Adipose tissue (tissue), 3 donors: ENCODE data around the gene FOXL3. TPM values are rescaled to one million over a fixed set of nuclear protein-coding genes. Genes with fewer than 3 reads are reported as not detected.

Source experiments
- H3K27ac ChIP-seq: one replicate; pipeline ENCODE4 v1.5.1; 2013; ENCODE audit warnings: low read depth, low read length
- WGBS, 3 donors: extraction: QIAGEN DNeasy Blood & Tissue Kit; methylation state at CpG; one replicate each; pipeline ENCODE4 v1.1.7; 2013; 5-methylcytosine and 5-hydroxymethylcytosine counted together
- polyA plus RNA-seq, 3 donors: library from polyadenylated mRNA; stranded (reverse); fragments of 200-250 nt; gene quantifications; one replicate each; pipeline ENCODE4 v1.2.3, GENCODE V29; 2013
- donor health status: healthy with polysubstance abuse.
- donor health status: Bipolar disorder and iron deficiency.
- donor health status: healthy.

Gene FOXL3
- polyA plus RNA-seq, 3 donors = not detected

DNA sequence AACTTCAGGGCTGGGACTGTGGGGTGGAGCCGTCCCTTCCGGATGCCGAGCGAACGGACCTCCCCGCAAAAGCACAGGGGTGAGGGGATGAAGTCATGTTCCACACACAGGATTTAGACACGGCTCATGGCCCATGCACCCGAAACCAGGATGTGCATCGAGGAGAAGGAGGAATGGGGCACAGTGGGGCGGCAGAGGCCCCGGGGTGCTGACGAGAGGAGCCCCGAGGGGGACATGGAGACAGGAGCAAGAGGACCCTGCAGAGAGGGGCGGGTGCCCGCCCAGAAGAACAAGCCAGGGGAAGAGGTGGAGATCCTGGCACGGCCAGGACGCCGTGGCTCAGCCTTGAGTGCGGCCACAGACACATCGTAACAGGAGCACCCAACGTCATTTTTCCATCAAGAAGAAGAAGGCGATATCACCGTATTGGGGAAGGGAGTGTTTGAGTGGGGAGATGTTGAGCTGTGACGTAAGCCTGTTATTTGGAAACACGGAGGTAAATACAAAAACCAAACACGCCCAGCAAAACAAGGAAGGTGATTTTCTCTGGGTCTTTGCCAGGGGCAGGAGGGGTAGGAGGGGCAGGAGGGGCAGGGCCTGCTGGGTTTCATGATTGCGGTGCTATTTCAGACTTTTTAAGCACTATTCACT lies 25.3 kb upstream of the FOXL3 start:
- WGBS, 3 donors = 59 to 78% (median 69%) methylated on average over 27 of the region's 27 CpGs
- no peak overlapping the region for H3K27ac ChIP-seq

DNA sequence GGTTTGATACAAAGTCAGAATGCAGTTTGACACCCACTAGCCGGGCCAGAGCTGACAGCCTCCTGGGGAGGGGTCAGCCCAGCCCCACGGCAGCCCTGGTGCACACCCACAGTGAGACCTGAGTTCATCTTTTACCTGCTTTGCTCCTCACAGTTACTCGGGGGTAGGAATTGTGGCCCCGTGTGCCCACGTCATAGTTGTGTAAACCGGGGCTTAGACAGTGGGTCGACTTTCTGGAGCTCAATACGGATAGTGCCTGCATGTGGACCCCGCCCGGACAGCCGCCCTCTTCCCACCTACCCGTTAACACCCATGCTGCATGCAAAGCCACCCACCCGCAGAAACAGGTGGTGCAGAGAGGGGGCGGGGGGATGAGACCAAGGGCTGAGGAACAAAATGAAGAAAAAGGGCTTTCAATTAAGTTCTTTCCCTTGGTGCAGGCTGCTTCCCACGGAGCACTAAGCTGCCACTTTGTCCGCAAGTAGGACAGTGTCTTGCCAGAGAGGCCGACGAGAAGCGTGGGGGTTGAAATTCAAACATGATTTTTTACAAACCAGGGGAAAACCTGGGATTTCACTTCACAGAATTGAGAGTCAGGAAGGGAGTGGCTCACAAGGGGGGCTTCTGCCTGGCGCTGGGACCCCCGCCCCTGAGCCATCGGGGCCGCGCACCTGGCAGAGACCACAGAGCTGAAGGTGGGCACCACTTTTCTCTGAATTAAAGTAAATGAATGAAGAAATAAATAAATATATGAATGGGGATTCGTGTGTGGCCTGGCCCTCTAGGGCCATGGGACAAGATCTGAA lies 24.6 kb upstream of the FOXL3 start:
- WGBS, 3 donors = 57 to 75% (median 71%) methylated on average over 25 of the region's 25 CpGs
- H3K27ac ChIP-seq = no peak overlapping the region

DNA sequence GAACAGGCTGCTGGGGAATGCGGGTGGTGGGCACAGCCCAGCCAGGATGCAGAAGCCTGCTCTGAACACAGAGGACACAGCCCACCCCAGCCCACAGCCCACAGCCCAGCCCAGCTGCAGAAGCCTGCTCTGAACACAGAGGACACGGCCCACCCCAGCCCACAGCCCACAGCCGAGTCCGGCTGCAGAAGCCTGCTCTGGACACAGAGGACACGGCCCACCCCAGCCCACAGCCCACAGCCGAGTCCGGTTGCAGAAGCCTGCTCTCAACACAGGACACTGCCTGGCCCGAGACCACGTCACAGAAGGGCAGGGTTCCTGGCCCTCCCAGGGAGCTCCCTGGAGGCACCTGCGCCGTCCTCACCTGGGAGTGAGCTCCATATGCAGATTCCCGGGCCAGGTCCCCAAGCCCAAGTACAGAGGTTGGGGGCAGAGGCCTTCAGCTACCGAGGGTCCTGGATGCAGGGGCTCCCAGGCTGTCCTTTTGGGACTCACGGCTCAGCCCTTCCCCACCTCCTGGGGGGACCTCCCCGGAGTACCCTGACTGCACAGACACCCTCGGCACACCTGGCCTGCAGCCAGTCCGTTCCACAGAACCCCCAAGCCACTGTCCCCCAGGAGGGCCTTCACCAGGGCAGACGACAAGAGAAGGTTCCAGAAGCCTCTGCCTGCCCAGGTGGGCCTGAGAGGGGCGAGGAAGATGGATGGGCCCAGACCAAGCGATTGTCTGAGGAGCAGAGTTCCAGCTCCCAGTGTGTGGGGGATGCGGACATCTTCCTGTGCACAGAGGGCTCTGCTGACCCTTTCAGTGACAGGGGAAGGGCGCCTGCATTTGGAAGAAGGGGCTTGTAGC lies 23.7 kb upstream of the FOXL3 start:
- no peak overlapping the region for H3K27ac ChIP-seq
- 71 to 77% (median 75%) methylated on average over 19 to 22 of the region's 22 CpGs for WGBS, 3 donors

DNA sequence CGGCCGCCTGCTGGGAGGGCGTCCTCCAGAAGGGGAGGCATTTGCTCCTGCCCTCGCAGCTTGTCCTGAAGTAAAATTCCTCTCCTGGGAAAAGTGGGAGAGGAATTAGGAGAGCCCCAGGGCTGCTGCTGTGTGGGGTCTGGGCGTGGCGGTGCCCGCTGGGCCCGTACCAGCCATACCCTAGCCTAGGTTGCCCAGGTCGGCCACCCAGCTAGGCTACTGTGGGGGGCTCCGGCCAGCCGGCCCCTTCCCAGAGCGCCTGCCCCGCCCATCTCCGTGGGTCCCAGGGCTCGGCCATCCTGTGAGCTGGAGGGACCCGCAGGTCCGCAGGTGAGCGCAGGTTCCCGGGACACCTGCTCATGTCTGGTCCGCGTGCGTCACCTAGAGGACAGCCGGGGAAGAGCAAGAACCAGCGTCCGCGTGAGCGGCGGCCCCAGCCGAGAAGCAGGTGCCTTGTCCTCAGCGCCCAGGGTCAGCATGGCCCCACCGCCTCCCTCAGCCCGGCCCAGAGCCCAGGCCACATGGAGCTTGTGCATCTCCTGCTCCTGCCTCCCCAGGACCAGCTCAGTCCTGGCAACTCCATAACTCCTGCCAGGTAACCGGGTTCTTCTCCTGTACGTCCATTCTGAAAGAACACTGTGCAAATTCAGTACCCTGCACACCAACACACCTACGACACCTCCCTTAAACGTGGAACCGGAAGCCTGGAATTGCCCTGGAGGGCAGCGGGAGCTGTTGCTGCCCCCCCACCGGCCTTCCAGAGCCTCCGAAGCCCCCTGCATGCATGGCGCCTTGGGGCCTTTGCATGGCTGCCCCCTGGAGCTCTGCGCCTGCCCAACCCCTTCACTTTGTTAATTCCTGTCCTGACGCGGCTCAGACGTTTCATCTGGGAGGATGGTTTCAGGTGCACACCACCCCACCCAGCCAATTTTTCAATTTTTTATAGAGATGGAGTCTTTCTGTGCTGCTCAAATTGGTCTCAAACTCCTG lies 22.8 kb upstream of the FOXL3 start:
- 71 to 83% (median 75%) methylated on average over 40 to 45 of the region's 45 CpGs for WGBS, 3 donors
- H3K27ac ChIP-seq = no peak overlapping the region

DNA sequence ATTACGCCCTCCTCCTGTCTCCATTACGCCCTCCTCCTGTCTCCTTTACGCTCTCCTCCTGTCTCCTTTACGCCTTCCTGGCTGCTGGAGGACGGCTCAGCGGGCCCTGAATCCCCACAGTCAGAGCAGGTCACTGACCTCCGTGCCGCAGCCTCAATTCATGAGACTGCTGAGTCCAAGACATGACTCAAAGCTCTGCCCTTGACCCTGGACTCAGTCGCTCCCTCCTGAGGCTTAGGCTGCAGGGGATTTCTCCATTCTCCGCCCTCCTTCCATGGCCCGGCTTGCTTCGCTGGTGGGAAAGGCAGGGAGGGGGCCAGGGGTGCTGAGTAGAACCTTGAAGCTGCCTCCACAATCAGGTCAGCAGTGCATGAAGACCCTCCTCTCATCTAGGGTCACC lies 21.0 kb upstream of the FOXL3 start:
- no peak overlapping the region for H3K27ac ChIP-seq
- 66 to 80% (median 80%) methylated on average over 12 of the region's 12 CpGs for WGBS, 3 donors

DNA sequence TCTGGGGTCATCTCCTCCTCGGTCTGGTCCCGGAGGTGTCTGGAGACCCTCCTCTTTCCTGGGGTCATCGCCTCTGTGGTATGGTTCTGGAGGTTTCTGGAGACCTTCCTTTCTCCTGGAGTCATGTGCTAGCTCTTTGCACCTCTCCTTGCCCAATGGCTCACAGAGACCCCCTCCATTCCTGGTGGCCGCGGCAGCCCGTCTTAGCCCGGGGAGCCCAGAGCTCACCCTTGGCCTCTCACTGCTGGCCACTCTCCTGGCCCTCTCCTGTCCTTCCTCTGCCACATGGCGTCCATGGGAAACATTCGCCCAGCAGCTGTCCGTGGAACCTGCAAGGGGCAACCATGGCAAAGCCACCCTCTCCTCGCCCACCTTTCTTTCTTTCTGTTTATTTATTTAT lies 20.2 kb upstream of the FOXL3 start:
- 81 to 83% (median 82%) methylated on average over 11 of the region's 11 CpGs for WGBS, 3 donors
- H3K27ac ChIP-seq = no peak overlapping the region

DNA sequence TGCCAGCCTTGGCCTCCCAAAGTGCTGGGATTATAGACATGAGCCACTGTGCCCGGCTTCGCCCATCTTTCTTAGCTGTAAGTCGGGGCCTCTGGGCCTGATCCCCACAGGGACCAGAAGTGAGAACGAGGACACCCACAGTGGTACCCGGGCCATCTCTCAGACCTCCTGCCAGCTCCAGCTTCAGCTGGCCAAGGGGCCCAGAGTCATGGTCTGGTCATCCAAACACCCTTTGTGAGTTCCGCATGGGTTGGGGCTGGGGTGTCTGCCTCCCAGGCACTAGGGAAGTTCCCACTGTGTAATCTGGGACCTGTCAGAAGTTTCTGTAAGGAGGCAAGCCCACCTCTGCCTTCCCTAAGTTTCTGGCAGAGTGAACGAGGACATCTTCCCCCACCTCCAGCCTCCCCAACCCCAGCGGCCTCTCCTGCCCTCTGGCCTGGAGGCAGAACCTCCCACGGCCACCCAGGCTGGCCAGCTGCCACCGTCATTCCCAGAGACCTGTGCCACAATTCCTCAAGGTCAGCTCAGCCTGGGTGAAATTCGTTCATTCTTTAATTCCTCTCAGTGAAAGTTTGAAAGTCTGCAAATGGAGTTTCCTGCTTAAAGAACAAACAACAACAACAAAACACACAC lies 19.5 kb upstream of the FOXL3 start:
- WGBS, 3 donors = 63 to 78% (median 71%) methylated on average over 11 of the region's 11 CpGs
- H3K27ac ChIP-seq = no peak overlapping the region

DNA sequence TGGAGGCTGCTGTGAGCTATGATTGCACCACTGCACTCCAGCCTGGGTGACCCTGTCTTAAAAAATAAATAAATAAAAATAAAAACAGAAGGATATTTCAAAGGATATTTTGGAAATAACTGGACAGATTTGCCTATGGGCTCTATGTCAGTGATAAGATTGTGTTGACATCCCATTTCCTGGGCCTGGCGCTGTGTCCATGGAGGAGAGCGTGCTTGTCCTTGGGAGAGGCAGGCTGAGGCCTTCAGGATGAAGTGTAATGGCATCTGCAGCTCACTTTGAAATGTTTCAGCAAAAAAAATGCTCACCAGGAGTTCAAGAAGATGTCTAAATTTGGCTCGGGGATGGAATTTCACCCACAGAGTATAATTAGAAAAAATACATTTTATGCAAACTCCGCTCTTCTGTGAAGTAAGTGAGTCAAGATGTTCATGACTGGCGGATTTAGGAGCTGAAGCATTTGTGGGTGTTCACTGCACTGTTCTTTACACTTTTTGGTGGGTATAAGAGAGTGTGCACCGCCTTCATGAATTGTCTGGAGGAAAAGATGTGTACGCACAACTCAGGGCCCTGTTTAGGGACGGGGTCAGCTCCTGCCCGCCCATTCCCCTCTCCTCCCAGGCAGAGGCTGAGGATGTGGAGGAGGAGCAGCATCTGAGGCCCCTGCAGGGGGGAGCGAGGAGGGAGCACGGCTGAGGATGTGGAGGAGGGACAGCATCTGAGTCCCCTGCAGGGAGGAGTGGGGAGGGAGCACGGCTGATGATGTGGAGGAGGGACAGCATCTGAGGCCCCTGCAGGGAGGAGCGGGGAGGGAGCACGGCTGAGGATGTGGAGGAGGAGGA lies 18.5 kb upstream of the FOXL3 start:
- no peak overlapping the region for H3K27ac ChIP-seq
- WGBS, 3 donors = 85 to 89% (median 88%) methylated on average over 14 of the region's 14 CpGs

DNA sequence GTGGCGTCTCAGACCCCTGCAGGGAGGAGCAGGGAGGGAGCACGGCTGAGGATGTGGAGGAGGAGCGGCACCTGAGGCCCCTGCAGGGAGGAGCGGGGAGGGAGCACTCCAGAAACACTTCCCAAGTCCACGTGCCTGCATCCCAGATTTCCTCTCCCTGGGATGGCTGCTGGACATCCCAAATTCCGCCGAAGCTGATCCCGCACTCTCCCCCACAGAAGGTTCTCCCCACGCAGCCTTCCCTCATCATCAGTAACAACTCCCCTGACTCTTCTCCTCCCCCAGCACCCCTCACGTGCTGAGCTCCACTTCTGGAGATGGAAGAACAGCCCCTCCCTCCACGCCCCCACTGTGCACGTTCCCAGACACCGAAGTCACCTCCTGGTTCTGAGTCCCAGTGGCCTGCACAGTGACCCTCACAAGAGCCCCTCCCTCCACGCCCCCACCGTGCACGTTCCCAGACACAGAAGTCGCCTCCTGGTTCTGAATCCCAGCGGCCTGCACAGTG lies 17.8 kb upstream of the FOXL3 start:
- 82 to 90% (median 82%) methylated on average over 18 of the region's 18 CpGs for WGBS, 3 donors

DNA sequence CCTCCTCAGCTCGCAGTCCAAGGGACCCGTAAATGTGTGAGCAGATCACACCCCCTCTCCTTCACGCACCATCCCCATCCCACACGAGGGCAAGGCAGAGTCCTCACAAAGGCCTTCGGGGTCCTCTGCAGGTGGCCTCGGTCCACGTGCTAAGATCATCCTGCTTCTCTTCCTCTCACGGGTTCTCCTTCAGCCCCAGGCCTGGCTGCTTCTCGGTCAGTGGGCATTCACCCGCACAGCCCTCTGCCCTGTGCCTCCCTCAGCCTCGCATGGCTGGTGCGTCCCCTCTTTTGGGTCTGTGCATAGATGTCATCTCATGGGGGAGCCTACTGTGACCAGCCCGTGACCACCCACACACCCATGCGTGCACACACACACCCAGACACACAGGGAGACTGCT lies 17.3 kb upstream of the FOXL3 start:
- no peak overlapping the region for H3K27ac ChIP-seq
- whole genome bisulfite sequencing, 3 donors = 83 to 85% (median 85%) methylated on average over 14 of the region's 14 CpGs

More for the DNA sequence above, 17.8 kb upstream of the FOXL3 start:
- no peak overlapping the region for H3K27ac ChIP-seq

DNA sequence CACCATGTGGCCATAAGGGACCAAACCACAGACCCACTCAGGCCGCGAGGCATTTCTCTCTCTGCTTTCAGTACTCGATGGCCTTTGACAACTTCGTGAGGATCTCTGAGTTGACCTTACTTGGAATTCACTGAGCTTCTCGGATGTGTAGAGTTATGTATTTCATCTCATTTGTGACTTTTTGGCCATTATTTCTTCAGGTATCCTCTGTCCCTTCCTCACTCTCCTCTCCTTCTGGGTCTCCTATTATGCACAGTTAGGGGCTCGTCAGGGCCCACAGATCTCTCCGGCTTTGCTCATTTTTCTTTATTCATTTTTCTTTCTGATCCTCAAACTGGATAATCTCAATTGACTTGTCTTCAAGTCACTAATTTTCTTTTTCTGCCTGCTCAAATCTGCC lies 16.6 kb upstream of the FOXL3 start:
- 81 to 96% (median 94%) methylated on average over 7 of the region's 7 CpGs for WGBS, 3 donors

DNA sequence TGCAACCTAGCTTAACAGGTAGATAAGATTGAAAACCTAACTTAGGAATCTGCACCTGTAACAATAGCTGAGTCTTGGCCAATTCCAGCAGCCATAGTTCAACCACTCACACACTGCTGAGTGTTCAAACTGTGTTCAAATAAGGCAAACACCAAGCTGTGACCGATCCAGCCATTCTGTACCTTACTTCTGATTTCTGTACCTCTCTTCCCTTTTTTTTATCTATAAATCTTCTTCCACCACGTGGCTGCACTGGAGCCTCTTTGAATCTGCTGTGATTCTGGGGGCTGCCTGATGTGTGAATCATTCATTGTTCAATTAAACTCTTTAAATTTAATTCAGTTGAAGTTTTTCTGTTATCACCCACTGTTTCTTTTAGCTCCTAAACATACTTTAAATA lies 15.7 kb upstream of the FOXL3 start:
- H3K27ac ChIP-seq = no peak overlapping the region
- WGBS, 3 donors = 29 to 46% (median 40%) methylated on average over 2 of the region's 2 CpGs

More for the DNA sequence above, 16.6 kb upstream of the FOXL3 start:
- no peak overlapping the region for H3K27ac ChIP-seq

DNA sequence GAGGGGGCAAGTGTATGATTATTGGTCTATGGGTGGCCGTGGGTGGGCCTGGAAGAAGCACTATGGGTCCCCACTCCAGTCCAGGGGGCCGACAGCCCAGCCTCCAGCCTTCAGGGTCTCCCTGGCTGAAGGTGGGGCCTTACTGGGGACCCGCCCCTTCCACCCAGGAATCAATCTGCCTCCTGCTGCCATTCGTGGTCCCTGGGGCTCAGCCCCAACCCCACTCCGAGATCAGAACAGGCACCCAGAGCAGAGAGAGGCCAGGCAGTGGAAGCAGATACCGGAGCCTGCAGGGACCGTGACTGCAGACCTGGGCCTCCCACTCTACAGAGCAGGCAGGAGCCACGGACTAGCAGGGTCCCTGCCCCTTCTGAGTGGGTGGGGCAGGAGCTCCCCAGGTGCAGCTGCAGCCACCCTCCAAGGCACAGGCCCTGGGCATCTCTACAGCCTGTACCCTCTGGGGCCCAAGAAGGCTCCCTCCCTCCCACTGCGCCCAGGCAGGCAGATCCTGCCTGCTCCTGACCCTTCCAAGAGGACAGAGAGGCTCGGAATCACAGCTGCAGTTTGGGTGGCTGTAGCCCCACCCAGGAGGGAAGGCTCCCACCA lies 13.6 kb upstream of the FOXL3 start:
- WGBS, 3 donors = 77 to 81% (median 79%) methylated on average over 10 of the region's 10 CpGs
- no peak overlapping the region for H3K27ac ChIP-seq

DNA sequence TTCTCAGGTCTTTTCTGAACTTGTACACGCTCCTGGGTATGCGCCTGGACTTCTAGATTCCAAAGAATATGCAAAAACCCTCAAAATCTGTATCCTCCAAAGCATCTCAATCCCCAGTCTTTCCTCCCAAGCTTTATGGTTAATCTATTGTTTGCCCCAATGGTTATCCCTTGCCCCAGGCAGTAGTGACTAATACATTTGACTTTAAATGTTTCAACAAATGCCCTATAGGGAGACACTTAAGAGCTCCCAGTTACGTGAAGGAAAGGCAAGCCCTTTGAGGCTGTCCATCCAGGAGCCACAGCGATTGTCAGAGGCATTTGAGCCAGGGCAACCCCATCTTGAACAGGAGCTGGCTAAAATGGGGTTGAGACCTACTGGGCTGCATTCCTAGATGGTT lies 12.7 kb upstream of the FOXL3 start:
- 92 to 97% (median 93%) methylated on average over 4 of the region's 4 CpGs for WGBS, 3 donors
- no peak overlapping the region for H3K27ac ChIP-seq

DNA sequence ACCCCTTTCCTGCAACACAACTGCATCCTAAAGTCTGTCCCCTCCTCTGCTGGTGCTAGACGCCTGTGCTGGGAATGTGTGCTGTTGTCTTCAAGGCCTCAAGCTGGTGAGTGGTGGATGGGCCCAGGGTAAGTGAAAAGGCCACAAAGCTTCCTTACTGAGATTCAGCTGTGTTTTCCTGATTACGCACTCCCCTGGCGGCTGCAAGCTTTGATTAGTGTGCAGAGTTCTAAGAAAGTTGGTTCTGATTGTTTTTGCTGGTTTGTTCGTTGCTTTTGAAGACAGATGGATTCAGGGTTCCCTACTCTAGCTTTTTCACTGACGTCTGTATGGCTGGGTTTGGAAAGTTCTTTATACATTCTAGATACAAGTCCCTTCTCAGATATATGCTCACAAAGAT lies 11.9 kb upstream of the FOXL3 start:
- 78 to 86% (median 80%) methylated on average over 5 of the region's 5 CpGs for WGBS, 3 donors
- no peak overlapping the region for H3K27ac ChIP-seq

DNA sequence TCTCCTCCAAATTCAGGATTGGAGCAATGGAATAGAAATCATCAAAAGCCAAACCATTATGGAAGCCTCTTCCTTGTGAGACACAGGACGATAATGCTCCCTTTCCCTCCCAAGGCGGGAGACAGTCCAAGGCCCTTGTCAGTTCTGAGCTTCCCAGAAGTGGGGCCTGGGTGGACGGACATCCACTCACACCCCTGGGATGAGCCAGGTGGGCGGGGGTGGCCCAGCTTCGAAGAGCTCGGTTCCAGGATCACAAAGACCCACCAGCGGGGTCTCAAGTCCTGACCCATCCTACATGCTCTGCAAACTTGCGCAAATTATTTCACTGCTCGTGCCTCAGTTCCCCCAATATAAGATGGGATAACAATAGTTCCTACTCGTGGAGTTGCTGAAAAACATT lies 10.1 kb upstream of the FOXL3 start:
- H3K27ac ChIP-seq = no peak overlapping the region
- WGBS, 3 donors = 80 to 82% (median 82%) methylated on average over 10 of the region's 10 CpGs
